ENCODE data around the gene HOXC9. TPM values are rescaled to one million over a fixed set of nuclear protein-coding genes. Genes with fewer than 3 reads are reported as not detected.
A peak's percentile ranks its signal among the peaks of the same experiment; 100 is the strongest.

HOXC9 gene
- total and polyA plus RNA-seq, 4 donors: 0.38 to 9.0 (median 2.6) TPM; not detected in 1

- 3 to 5% methylated on average over 68 to 72 of the region's 72 CpGs for WGBS, 2 donors
Measured at GRCh38 chr12:53961025-53961761, 38.8 kb upstream of the HOXC9 start.

GRCh38 chr12:53963005-53963404 is 37.0 kb upstream of the HOXC9 start:
- Histone ChIP-seq H3K4me1 (ENCODE audit: control insufficient read depth in 1 of 2, insufficient read depth in 2 of 2, low read length in 2 of 2) (no peaks in the 10 kb centered on the region), H3K27ac (ENCODE audit: low read depth in 1 of 2, low read length in 2 of 2) (no peak overlapping the region), H3K9me3 (ENCODE audit: control insufficient read depth, low read length) (no peaks in the 10 kb centered on the region), H3K4me3 (ENCODE audit: low read length in 2 of 2) (no peak overlapping the region), H3K36me3 (ENCODE audit: control insufficient read depth in 1 of 2, insufficient read depth in 2 of 2, low read length in 1 of 2) (no peaks in the 10 kb centered on the region), H3K27me3 (ENCODE audit: control insufficient read depth in 1 of 2, insufficient read depth in 2 of 2, low read length in 1 of 2) (peaks cover 0 to 1% of the 10 kb centered on the region in 2 donors)
- no peak for ATAC-seq (ENCODE audit: low FRiP score)
- DNase-seq: no peak
- intact Hi-C loops (cut with DNase I): no loop called here
- WGBS, 2 donors: 66 to 67% methylated on average over 7 of the region's 7 CpGs

More at GRCh38 chr12:53961025-53961761, 38.8 kb upstream of the HOXC9 start:
- intact Hi-C loops (cut with DNase I): no loop called here
- DNase-seq (peak in 1 of 2 donors; percentile 76), ATAC-seq (ENCODE audit: low FRiP score) (peak; percentile 11)
- Histone ChIP-seq H3K27ac (ENCODE audit: low read depth in 1 of 2, low read length in 2 of 2) (no peak overlapping the region), H3K4me3 (ENCODE audit: low read length in 2 of 2) (no peak overlapping the region), H3K4me1 (ENCODE audit: control insufficient read depth in 1 of 2, insufficient read depth in 2 of 2, low read length in 2 of 2) (no peaks in the 10 kb centered on the region), H3K9me3 (ENCODE audit: control insufficient read depth, low read length) (no peaks in the 10 kb centered on the region), H3K27me3 (ENCODE audit: control insufficient read depth in 1 of 2, insufficient read depth in 2 of 2, low read length in 1 of 2) (peaks cover 0 to 1% of the 10 kb centered on the region in 2 donors), H3K36me3 (ENCODE audit: control insufficient read depth in 1 of 2, insufficient read depth in 2 of 2, low read length in 1 of 2) (no peaks in the 10 kb centered on the region)

GRCh38 chr12:53963434-53964314 is 36.3 kb upstream of the HOXC9 start:
- Histone ChIP-seq H3K9me3 (ENCODE audit: control insufficient read depth, low read length) (no peaks in the 10 kb centered on the region), H3K27ac (ENCODE audit: low read depth in 1 of 2, low read length in 2 of 2) (no peak overlapping the region), H3K4me3 (ENCODE audit: low read length in 2 of 2) (no peak overlapping the region), H3K4me1 (ENCODE audit: control insufficient read depth in 1 of 2, insufficient read depth in 2 of 2, low read length in 2 of 2) (no peaks in the 10 kb centered on the region), H3K27me3 (ENCODE audit: control insufficient read depth in 1 of 2, insufficient read depth in 2 of 2, low read length in 1 of 2) (no peaks in the 10 kb centered on the region), H3K36me3 (ENCODE audit: control insufficient read depth in 1 of 2, insufficient read depth in 2 of 2, low read length in 1 of 2) (no peaks in the 10 kb centered on the region)
- ATAC-seq (ENCODE audit: low FRiP score): no peak
- intact Hi-C loops (cut with DNase I): no loop called here
- DNase-seq: peak in 1 of 2 donors; percentile 75
- WGBS, 2 donors: 25 to 27% methylated on average over 37 to 38 of the region's 38 CpGs

GRCh38 chr12:53964315-53964713 is 35.6 kb upstream of the HOXC9 start:
- Histone ChIP-seq H3K27ac (ENCODE audit: low read depth in 1 of 2, low read length in 2 of 2) (no peak overlapping the region), H3K4me1 (ENCODE audit: control insufficient read depth in 1 of 2, insufficient read depth in 2 of 2, low read length in 2 of 2) (no peaks in the 10 kb centered on the region), H3K9me3 (ENCODE audit: control insufficient read depth, low read length) (no peaks in the 10 kb centered on the region), H3K4me3 (ENCODE audit: low read length in 2 of 2) (no peak overlapping the region), H3K27me3 (ENCODE audit: control insufficient read depth in 1 of 2, insufficient read depth in 2 of 2, low read length in 1 of 2) (no peaks in the 10 kb centered on the region), H3K36me3 (ENCODE audit: control insufficient read depth in 1 of 2, insufficient read depth in 2 of 2, low read length in 1 of 2) (no peaks in the 10 kb centered on the region)
- intact Hi-C loops (cut with DNase I): no loop called here
- ATAC-seq (ENCODE audit: low FRiP score): no peak
- no peak for DNase-seq
- WGBS, 2 donors: 30 to 36% methylated on average over 2 of the region's 2 CpGs

- H3K4me3 ChIP-seq (ENCODE audit: low read length in 2 of 2): no peak overlapping the region
- H3K27ac ChIP-seq (ENCODE audit: low read depth in 1 of 2, low read length in 2 of 2): no peak overlapping the region
- intact Hi-C loops (cut with DNase I): no loop called here
- H3K27me3 ChIP-seq (ENCODE audit: control insufficient read depth in 1 of 2, insufficient read depth in 2 of 2, low read length in 1 of 2): no peaks in the 10 kb centered on the region
- no peaks in the 10 kb centered on the region for H3K4me1 ChIP-seq (ENCODE audit: control insufficient read depth in 1 of 2, insufficient read depth in 2 of 2, low read length in 2 of 2)
- WGBS, 2 donors: 9 to 11% methylated on average over 18 of the region's 18 CpGs
- no peaks in the 10 kb centered on the region for H3K9me3 ChIP-seq (ENCODE audit: control insufficient read depth, low read length)
- DNase-seq (peak in 1 of 2 donors; percentile 88), ATAC-seq (ENCODE audit: low FRiP score) (peak; percentile 78)
- H3K36me3 ChIP-seq (ENCODE audit: control insufficient read depth in 1 of 2, insufficient read depth in 2 of 2, low read length in 1 of 2): no peaks in the 10 kb centered on the region
Measured at GRCh38 chr12:53965281-53966084, 34.5 kb upstream of the HOXC9 start.

- ATAC-seq (ENCODE audit: low FRiP score) (peak; percentile 23), DNase-seq (no peak)
- Histone ChIP-seq H3K36me3 (ENCODE audit: control insufficient read depth in 1 of 2, insufficient read depth in 2 of 2, low read length in 1 of 2) (no peaks in the 10 kb centered on the region), H3K27ac (ENCODE audit: low read depth in 1 of 2, low read length in 2 of 2) (no peak overlapping the region), H3K4me1 (ENCODE audit: control insufficient read depth in 1 of 2, insufficient read depth in 2 of 2, low read length in 2 of 2) (no peaks in the 10 kb centered on the region), H3K4me3 (ENCODE audit: low read length in 2 of 2) (no peak overlapping the region), H3K27me3 (ENCODE audit: control insufficient read depth in 1 of 2, insufficient read depth in 2 of 2, low read length in 1 of 2) (no peaks in the 10 kb centered on the region), H3K9me3 (ENCODE audit: control insufficient read depth, low read length) (no peaks in the 10 kb centered on the region)
- intact Hi-C loops (cut with DNase I): no loop called here
- WGBS, 2 donors: 12 to 15% methylated on average over 15 of the region's 15 CpGs
Measured at GRCh38 chr12:53966085-53966384, 33.9 kb upstream of the HOXC9 start.

- intact Hi-C loops (cut with DNase I): no loop called here
- 28 to 41% methylated on average over 36 of the region's 36 CpGs for WGBS, 2 donors
- Histone ChIP-seq H3K4me1 (ENCODE audit: control insufficient read depth in 1 of 2, insufficient read depth in 2 of 2, low read length in 2 of 2) (no peaks in the 10 kb centered on the region), H3K27me3 (ENCODE audit: control insufficient read depth in 1 of 2, insufficient read depth in 2 of 2, low read length in 1 of 2) (no peaks in the 10 kb centered on the region), H3K36me3 (ENCODE audit: control insufficient read depth in 1 of 2, insufficient read depth in 2 of 2, low read length in 1 of 2) (no peaks in the 10 kb centered on the region), H3K4me3 (ENCODE audit: low read length in 2 of 2) (no peak overlapping the region), H3K27ac (ENCODE audit: low read depth in 1 of 2, low read length in 2 of 2) (no peak overlapping the region), H3K9me3 (ENCODE audit: control insufficient read depth, low read length) (no peaks in the 10 kb centered on the region)
- peak in 1 of 2 donors; percentile 80 for DNase-seq
- peak; percentile 56 for ATAC-seq (ENCODE audit: low FRiP score)
Measured at GRCh38 chr12:53966385-53967133, 33.4 kb upstream of the HOXC9 start.

- no peaks in the 10 kb centered on the region for H3K27me3 ChIP-seq (ENCODE audit: control insufficient read depth in 1 of 2, insufficient read depth in 2 of 2, low read length in 1 of 2)
- no peaks in the 10 kb centered on the region for H3K9me3 ChIP-seq (ENCODE audit: control insufficient read depth, low read length)
- WGBS, 2 donors: 54 to 58% methylated on average over 5 of the region's 5 CpGs
- H3K36me3 ChIP-seq (ENCODE audit: control insufficient read depth in 1 of 2, insufficient read depth in 2 of 2, low read length in 1 of 2): no peaks in the 10 kb centered on the region
- peak in 1 of 2 donors; percentile 61 for DNase-seq
- no peaks in the 10 kb centered on the region for H3K4me1 ChIP-seq (ENCODE audit: control insufficient read depth in 1 of 2, insufficient read depth in 2 of 2, low read length in 2 of 2)
- no peak for ATAC-seq (ENCODE audit: low FRiP score)
- intact Hi-C loops (cut with DNase I): no loop called here
- no peak overlapping the region for H3K4me3 ChIP-seq (ENCODE audit: low read length in 2 of 2)
- H3K27ac ChIP-seq (ENCODE audit: low read depth in 1 of 2, low read length in 2 of 2): no peak overlapping the region
Measured at GRCh38 chr12:53967421-53967925, 32.5 kb upstream of the HOXC9 start.

All from aorta (tissue), 5 donors.